ENCODE data around the gene DPYD.

The DPYD gene

GRCh38 chr1:97507863-97508262 is 413.0 kb downstream of the DPYD start:
- no peak for DNase-seq

GRCh38 chr1:97506368-97506767 is 414.5 kb downstream of the DPYD start:
- DNase-seq = no peak

DNA sequence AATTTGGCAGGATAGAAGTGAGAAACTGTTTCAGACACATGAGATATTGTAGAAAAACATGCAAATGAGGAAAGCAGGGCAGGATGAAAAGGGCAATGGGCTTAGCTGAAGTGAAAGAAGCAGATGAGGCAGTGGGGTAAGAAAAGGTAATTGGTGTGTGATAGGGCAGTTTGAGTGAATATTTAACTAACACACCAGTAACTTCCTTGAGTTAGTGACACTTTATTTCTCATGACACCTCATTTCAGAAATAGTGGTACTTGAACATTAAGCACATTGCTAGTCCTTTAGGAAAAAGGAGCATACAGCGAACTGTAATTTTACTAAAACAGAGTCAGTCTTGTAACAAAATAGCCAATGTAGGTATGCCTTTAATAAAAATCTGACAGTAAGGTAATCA is 415.0 kb downstream of the DPYD start:
- no peak for DNase-seq

GRCh38 chr1:97505289-97505688 is 415.5 kb downstream of the DPYD start:
- no peak for DNase-seq

DNA sequence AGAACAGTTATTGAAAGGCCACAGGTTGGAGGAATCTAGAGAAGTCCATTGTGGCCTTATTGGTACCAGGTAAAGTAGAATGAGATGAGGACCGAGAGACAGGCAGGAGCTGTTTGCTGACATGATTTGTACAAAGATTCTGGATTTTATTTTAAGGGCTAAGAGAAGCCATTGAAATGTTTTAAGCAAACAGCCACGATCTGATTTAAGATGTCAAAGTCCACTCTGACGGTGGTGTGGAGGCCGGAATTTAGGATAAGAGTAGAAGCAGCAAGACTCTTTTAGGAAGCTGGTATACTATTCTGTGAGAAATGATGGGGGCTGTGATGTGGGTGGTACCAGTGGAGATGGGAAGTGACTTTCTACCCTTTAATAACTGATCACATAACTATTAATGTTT is 418.5 kb downstream of the DPYD start:
- no peak for DNase-seq

DNA sequence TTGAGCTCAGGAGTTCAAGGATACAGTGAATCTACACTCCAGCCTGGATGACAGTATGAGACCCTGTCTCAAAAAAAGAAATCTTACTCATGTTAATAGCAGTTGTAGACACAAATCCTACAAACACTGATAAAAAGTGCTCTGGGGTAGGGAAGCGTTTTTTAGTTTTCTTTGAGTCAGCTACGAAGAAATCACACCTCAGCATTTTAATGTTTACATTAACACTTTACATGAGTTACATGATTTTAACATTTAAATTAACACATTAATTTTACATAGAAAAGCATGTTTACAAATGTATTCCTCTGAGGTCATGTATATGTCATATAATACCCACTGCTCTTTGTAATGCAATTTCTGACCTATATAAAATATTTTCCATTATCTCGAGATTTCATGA is 419.2 kb downstream of the DPYD start:
- no peak for DNase-seq

DNA sequence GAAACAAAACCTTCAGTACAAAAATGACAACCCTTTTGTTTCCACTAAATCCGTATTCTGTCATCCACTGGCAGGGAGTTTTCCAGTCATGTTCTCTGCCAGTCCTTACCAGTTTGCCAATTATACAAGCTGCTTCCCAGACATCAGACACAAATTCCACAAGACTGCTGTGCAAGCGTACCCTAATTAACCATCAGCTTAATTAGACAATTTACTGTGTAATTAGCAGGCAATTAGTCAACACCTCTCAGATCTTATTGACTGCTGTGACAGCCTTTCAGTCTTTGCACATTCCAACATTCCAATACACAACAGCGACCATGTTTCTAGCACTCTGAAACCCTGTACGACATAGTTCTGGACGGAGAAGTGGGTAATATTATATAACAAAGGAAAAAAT is 420.1 kb downstream of the DPYD start:
- DNase-seq = no peak

- no peak for DNase-seq
Measured at GRCh38 chr1:97499667-97500066, 421.2 kb downstream of the DPYD start.

- DNase-seq = no peak
Measured at GRCh38 chr1:97489834-97490233, 431.0 kb downstream of the DPYD start.

- DNase-seq = no peak
Measured at GRCh38 chr1:97488530-97488929, 432.3 kb downstream of the DPYD start.

DNA sequence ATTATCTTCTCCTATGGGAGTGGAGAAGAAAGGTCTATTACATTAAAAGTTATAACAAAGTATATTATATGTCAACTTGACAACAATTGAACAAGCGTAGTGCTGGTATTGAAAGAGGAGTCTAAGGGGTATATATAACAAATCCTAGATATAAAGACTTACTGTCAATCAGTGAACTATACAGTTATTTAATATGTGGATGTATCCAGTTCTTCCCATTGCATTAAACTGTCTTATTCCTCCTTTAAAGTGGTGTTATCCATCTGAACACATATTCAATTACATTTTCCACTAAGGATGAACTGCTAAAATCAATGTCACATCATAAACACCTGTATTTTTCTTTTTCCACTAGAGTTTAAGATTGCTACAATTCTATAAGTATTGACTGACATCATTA is 438.8 kb downstream of the DPYD start:
- no peak for DNase-seq

- DNase-seq = no peak
Measured at GRCh38 chr1:97467445-97467844, 453.4 kb downstream of the DPYD start.

DNA sequence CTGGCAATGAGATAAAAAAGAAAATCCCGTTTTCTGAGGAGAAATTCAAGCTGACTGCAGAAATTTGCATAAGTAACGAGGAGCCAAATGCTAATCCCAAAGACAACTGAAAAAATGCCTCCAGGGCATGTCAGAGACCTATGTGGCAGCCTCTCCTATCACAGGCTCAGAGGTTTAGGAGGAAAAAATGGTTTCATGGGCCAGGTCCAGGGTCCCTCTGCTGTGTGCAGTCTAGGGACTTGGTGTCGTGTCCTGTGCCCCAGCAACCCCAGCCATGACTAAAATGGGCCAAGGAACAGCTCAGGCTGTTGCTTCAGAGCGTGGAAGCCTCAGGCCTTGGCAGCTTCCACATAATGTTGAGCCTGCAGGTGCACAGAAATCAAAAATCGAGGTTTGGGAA is 456.5 kb downstream of the DPYD start:
- no peak for DNase-seq

GRCh38 chr1:97461782-97462181 is 459.1 kb downstream of the DPYD start:
- DNase-seq = no peak

DNA sequence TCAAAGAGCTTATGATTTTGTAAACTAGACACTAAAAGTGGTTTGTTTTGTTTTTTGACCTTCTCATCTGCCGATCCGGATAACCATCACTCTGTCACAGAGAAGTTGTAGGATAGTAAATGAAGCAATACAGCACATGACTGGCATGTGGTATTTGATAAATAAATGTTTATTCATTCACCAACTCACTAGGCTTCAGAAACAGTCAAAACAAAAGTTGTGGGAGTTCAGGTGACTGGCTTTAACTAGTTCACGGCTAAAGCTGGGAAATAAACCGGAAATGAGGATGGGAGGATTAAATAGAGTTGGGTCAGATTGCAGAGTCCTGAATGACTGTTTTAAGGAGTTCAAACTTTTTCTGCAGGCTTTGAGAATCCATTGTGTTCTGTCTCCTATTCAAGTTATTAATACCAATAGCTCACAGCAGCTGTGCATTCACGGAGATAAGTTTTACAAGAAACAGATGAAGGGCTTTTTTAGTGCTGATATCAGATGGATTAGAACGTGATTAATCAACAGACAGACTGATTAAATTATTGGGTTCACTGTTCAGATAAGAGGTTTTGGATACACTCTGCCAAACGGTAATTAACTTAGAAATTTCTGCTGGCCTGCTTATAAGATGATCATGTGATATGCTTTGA is 463.3 kb downstream of the DPYD start:
- DNase-seq = peak; percentile 85

DNA sequence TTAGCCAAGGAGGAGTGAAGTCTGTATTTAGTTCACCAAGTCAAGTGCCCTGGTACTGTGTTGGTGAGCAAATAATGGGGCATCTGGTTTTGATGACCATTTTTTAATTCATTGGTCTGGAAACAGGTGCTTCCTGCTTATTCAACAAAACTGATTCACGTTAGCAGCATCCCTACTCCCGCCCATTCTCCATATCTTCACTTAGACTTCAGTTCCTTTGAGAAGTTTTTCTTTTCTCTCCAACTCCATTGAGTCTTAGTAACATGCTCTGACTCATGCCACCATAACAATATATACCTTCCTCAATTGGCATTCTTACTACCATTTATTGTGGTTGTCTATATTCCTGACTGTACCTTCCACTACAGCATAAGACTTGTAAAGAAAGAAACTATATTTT is 468.9 kb downstream of the DPYD start:
- DNase-seq = no peak

DNA sequence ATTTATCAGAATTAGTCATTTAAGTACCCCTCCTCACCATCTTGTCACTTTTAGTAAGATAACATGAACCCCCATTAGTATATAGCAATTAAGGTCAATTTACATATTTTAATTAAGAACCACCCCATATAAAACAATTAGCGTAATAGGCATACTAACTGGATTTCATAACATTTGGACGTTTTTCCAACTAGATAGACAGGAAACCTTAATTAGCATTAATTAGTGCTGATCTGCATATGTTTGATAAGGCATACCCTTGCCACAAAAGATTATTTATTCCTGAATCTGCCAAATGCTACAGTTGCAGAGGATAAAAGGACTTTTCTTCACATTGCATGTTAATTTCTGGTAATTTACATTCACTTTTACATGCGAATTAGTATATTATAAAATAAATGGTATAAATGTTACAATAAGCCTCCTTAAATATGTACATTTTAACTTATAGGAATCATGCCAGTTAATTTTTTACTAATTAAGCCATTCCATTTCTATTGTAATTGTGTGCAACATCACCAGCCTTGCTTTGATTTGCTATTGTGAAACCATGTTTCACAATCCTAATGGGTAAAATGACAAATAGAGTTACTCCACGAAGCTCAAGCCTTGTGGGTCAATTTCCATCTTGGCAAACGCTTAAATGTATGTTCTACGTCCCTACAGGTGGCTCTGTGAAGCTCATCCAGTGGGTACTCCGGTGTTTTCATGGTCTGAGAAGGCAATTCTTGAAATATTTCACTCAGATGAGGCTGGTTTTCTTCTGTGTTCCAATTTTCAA is 469.6 kb downstream of the DPYD start:
- no peak for DNase-seq

GRCh38 chr1:97441966-97442365 is 478.9 kb downstream of the DPYD start:
- DNase-seq = no peak

GRCh38 chr1:97433824-97434177 is 487.0 kb downstream of the DPYD start:
- no peak for DNase-seq

DNA sequence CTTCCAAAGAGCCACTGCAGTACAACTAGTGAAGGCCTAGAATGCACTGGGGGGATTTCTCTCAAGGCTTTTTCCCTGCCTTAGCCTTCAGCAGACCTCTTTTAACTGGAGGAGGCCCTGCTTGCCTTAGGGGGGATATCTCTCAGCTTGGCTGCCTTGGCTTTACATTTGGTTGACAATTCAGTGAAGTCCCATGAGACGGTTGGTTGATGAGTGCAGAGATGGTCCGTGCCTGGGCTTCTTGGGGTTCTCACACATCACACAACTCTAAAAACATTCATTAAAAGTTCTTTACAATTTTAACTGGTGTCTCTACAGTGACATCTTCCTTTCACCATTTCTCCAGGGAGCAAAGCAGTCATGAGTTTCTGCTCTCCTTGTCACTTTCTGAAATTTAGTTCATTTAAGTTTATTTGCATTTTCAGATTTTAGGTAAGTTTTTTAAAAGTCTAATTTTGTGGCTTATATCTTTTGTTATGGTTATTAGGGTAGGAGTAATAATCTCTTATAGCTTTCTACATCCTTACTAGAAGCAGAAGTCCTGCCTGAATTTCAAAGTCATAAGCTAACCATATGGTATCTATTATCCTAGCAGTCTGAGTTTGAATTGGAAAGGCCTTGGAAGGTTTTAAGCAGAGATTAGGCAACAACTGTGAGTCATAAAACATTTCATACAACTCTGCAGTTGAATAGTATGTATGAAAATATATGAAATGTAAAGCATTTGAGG is 487.6 kb downstream of the DPYD start:
- DNase-seq = peak; percentile 64

DNA sequence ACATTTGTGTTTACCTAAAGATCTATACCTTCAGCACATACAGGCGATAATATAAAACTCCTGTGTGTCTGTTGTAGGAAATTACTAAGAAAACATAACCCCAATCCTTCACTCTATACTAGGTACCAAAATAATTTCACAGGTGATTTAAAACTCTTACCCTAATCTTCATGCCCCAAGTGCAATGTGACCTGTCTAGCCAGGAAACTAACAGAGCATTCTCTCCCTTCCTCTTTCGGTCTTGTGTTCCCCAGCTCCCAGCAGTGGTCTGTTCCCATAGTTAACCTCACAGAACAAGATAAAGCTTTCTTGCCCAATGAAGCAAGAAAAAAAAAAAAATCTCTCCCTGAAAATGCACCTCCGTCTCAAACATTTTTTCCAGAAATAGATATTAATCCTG is 493.5 kb downstream of the DPYD start:
- no peak for DNase-seq

DNA sequence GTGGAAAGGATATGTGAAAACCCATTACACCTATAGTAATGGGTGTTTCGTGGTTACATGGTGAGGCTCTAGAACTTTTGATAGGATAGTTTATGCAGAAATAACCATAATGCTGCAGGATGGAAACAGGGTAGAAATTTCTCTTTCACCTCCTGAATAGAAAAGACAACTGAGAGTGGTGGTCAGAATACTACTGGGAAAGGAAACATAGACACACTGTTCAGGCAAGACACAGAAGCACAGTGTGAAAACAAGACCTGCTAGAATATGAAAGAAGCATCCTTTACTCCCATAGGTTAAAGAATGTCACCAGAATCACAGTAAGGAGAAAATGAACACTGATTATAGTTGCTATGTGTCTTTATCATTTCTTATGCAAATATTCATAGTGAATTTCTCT is 496.6 kb downstream of the DPYD start:
- DNase-seq = no peak

GRCh38 chr1:97423403-97423802 is 497.4 kb downstream of the DPYD start:
- no peak for DNase-seq

DNA sequence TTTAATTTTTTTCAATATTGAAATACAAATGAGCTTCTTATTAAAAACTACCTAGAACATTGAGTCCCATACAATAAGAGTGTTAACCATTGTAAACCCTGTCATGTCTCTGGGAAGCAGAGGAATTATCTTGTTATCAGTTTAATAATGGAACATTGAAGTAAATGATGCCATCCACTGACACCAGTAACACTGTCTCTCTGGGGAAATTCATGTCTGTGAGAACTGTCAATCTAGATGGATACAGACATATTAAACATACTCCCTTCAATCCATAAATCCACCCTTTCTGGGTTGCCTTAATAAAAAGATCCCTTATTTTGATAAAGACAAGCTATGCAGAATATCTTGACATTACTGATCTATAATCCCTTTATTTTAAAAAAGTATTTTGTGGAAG is 503.2 kb downstream of the DPYD start:
- DNase-seq = no peak

All from NCI-H82 (cell line).